GM12878 (cell line): ENCODE data around the gene LIMS2. TPM values are rescaled to one million over a fixed set of nuclear protein-coding genes. Genes with fewer than 3 reads are reported as not detected.

ENCODE experiments used
- WRNIP1 ChIP-seq: IDR thresholded peaks from 2 replicates; pipeline ENCODE4 v1.6.1; 2011; ENCODE audit warnings: low read depth, low read length, improper control_type of control experiment, borderline replicate concordance
- polyA plus RNA-seq, 11 experiments: library from polyadenylated mRNA; depleted of rRNA in 4 of 11; unstranded in 6 of 11; stranded (reverse) in 5 of 11; fragments of >200 nt; fragmentation: Nextera tagmentation in 4 of 11; fragmentation: Illumina TruSeq in 1 of 11; extraction: Ambion mirVana in 4 of 11; extraction: Trizol in 1 of 11; gene quantifications; 1 replicate in 1 of 11; 2 replicates in 10 of 11; pipeline versions ENCODE4 v1.2.1 to v1.2.3, GENCODE V29; 2011 to 2016; ENCODE audit warnings: inconsistent platforms in 2 of 11, missing spikeins in 2 of 11, low read depth in 1 of 11
- total RNA-seq, 4 experiments: library from RNA; depleted of rRNA in 3 of 4; stranded (reverse); fragments of >200 nt in 3 of 4; fragmentation: Illumina TruSeq in 1 of 4; extraction: Trizol in 1 of 4; gene quantifications; 2 replicates each; pipeline versions ENCODE4 v1.2.1 to v1.2.3, GENCODE V29; 2013 to 2021
- TF ChIP-seq, protein P1 (sequence below): IDR thresholded peaks from 2 replicates; pipeline ENCODE4 v1.6.1; 2012; ENCODE audit warnings: mild to moderate bottlenecking, low read depth, low read length
- TF ChIP-seq, protein P2 (sequence below): fragments of 450-650 bp; IDR thresholded peaks from 2 replicates; pipeline ENCODE4 v1.6.1; 2017; ENCODE audit warnings: antibody characterized with exemption, mild to moderate bottlenecking, moderate library complexity

LIMS2 gene
- total and polyA plus RNA-seq, 10 of the 15 experiments (the other 5 are each of a cell fraction or from before 2014, with no cell fraction given): 0.06 to 0.81 (median 0.16) TPM; not detected in 2

DNA sequence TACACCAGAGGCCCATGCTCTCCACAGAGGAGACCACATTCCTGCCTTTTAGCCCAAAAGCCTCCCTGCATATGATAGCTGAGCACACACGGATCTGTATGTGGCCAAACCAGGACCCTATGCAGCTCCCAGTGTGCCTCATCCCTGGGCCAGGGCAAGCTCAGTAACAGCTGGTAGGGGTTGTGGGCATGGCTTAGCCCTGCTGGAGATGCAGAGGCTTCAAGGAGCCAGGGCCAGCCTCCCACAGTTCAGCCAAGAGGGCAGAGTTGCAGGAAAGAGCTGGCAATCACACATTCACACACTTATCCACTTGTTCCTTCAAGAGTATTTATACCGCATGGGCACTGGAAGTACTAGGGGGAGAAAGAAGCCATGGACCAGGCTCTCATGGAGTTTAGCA, 1.6 kb upstream of the LIMS2 start (continued):
- TF ChIP-seq, protein P1, sequence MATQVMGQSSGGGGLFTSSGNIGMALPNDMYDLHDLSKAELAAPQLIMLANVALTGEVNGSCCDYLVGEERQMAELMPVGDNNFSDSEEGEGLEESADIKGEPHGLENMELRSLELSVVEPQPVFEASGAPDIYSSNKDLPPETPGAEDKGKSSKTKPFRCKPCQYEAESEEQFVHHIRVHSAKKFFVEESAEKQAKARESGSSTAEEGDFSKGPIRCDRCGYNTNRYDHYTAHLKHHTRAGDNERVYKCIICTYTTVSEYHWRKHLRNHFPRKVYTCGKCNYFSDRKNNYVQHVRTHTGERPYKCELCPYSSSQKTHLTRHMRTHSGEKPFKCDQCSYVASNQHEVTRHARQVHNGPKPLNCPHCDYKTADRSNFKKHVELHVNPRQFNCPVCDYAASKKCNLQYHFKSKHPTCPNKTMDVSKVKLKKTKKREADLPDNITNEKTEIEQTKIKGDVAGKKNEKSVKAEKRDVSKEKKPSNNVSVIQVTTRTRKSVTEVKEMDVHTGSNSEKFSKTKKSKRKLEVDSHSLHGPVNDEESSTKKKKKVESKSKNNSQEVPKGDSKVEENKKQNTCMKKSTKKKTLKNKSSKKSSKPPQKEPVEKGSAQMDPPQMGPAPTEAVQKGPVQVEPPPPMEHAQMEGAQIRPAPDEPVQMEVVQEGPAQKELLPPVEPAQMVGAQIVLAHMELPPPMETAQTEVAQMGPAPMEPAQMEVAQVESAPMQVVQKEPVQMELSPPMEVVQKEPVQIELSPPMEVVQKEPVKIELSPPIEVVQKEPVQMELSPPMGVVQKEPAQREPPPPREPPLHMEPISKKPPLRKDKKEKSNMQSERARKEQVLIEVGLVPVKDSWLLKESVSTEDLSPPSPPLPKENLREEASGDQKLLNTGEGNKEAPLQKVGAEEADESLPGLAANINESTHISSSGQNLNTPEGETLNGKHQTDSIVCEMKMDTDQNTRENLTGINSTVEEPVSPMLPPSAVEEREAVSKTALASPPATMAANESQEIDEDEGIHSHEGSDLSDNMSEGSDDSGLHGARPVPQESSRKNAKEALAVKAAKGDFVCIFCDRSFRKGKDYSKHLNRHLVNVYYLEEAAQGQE: no peak
- no peak for TF ChIP-seq WRNIP1
- TF ChIP-seq, protein P2, sequence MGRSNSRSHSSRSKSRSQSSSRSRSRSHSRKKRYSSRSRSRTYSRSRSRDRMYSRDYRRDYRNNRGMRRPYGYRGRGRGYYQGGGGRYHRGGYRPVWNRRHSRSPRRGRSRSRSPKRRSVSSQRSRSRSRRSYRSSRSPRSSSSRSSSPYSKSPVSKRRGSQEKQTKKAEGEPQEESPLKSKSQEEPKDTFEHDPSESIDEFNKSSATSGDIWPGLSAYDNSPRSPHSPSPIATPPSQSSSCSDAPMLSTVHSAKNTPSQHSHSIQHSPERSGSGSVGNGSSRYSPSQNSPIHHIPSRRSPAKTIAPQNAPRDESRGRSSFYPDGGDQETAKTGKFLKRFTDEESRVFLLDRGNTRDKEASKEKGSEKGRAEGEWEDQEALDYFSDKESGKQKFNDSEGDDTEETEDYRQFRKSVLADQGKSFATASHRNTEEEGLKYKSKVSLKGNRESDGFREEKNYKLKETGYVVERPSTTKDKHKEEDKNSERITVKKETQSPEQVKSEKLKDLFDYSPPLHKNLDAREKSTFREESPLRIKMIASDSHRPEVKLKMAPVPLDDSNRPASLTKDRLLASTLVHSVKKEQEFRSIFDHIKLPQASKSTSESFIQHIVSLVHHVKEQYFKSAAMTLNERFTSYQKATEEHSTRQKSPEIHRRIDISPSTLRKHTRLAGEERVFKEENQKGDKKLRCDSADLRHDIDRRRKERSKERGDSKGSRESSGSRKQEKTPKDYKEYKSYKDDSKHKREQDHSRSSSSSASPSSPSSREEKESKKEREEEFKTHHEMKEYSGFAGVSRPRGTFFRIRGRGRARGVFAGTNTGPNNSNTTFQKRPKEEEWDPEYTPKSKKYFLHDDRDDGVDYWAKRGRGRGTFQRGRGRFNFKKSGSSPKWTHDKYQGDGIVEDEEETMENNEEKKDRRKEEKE: no peak
- TF ChIP-seq, all 136 proteins: peak for 0
